Measurements from ENCODE around the gene NGLY1. TPM values are rescaled to one million over a fixed set of nuclear protein-coding genes. Genes with fewer than 3 reads are reported as not detected.

NGLY1 gene
- total and polyA plus RNA-seq, 2 of the 4 experiments (the other 2 are of a cell fraction), result 10.0 to 14.9 TPM

- H4K20me1 ChIP-seq (ENCODE audit: insufficient read depth, low read length), result no peaks in the 10 kb centered on the region
- no peaks in the 10 kb centered on the region for H3K4me1 ChIP-seq (ENCODE audit: control insufficient read depth, insufficient read depth, low read length)
- CTCF ChIA-PET, result no interaction called here
- in situ Hi-C loops (cut with MboI; ENCODE audit: low sequenced_read_pairs), result no loop called here
- H4K91ac ChIP-seq (ENCODE audit: insufficient read depth, low read depth, low read length), result no peak overlapping the region
- WGBS, 2 experiments (ENCODE audit: extremely low coverage in 2 of 2, insufficient read length in 1 of 2), result no CpG with 5 or more reads among the region's 8 CpGs
- H2AK9ac ChIP-seq (replicated peaks; ENCODE audit: low read depth, low read length, poor library complexity), result no peak overlapping the region
- H4K8ac ChIP-seq (ENCODE audit: low read depth in 2 of 2, low read length in 2 of 2), result no peak overlapping the region
- no TSS peak for BruUV-seq (replicated peaks)
- DNase-seq, result no peak
- no peak overlapping the region for H3K56ac ChIP-seq (ENCODE audit: extremely low read depth, insufficient read depth, low read length)
- H2BK120ac ChIP-seq (ENCODE audit: low read depth, low read length), result no peak overlapping the region
- no peak overlapping the region for H3K23ac ChIP-seq (ENCODE audit: low read depth, low read length)
- TF ChIP-seq RAD21 (IDR thresholded peaks at IDR 0.05; ENCODE audit: low read length) (no peak), USF2 (IDR thresholded peaks at IDR 0.05; ENCODE audit: low read depth, low read length) (no peak), CHD1 (IDR thresholded peaks at IDR 0.05; ENCODE audit: low read depth, low read length) (no peak), ELK1 (IDR thresholded peaks at IDR 0.05; ENCODE audit: borderline replicate concordance, low read depth, low read length) (no peak), RFX5 (IDR thresholded peaks at IDR 0.05; ENCODE audit: low read depth, low read length) (no peak)
- intact Hi-C loops (cut with micrococcal nuclease), result no loop called here
- H3K18ac ChIP-seq (ENCODE audit: low read depth, low read length), result no peak overlapping the region
- H3K36me3 ChIP-seq (ENCODE audit: control insufficient read depth, insufficient read depth, low read length), result no peaks in the 10 kb centered on the region
- no peak overlapping the region for H2AFZ ChIP-seq (replicated peaks; ENCODE audit: low read length, poor library complexity)
- H2BK15ac ChIP-seq (ENCODE audit: low read depth, low read length), result no peak overlapping the region
- peaks cover 2% of the 10 kb centered on the region for H3K27me3 ChIP-seq (ENCODE audit: control insufficient read depth, insufficient read depth, low read length)
- H3K79me1 ChIP-seq (ENCODE audit: low read depth in 1 of 2, low read length in 2 of 2), result no peaks in the 10 kb centered on the region
- H3K9me3 ChIP-seq (ENCODE audit: control insufficient read depth, insufficient read depth, low read length), result no peaks in the 10 kb centered on the region
- dilution Hi-C loops (cut with HindIII; ENCODE audit: low sequenced_read_pairs, unreplicated experiment), result no loop called here
- H3K4me3 ChIP-seq (ENCODE audit: insufficient read depth, low read depth, low read length), result no peak overlapping the region
- POLR2A ChIA-PET (ENCODE audit: unreplicated experiment), result no interaction called here
- H3K4ac ChIP-seq (ENCODE audit: low read depth, low read length), result no peak overlapping the region
- no peak overlapping the region for H3K27ac ChIP-seq (ENCODE audit: insufficient read depth, low read length)
- no peak for ATAC-seq (ENCODE audit: low read depth)
- no peak overlapping the region for H3K9ac ChIP-seq (ENCODE audit: low read depth, low read length)
- no peak overlapping the region for H3K14ac ChIP-seq (replicated peaks; ENCODE audit: low read depth, low read length)
- H3K9me1 ChIP-seq (ENCODE audit: insufficient read depth, low read length), result no peaks in the 10 kb centered on the region
- H2AK5ac ChIP-seq (ENCODE audit: low read depth, low read length), result no peak overlapping the region
- no peak overlapping the region for H2BK5ac ChIP-seq (ENCODE audit: low read depth, low read length, poor library complexity, severe bottlenecking)
- H4K5ac ChIP-seq (ENCODE audit: low read depth, low read length), result no peak overlapping the region
- no peak overlapping the region for H2BK20ac ChIP-seq (ENCODE audit: low read depth, low read length)
- no peak overlapping the region for H3K4me2 ChIP-seq (ENCODE audit: low read depth, low read length)
These were observed 109.4 kb downstream of the NGLY1 start for GRCh38 chr3:25673738-25674298.

Small RNAs within 50 kb of the gene (microRNA-seq; reads per million reads assigned to microRNA genes)
- gene CRIP1P2 (ENCODE audit: insufficient read depth, insufficient read length), result not detected

Small RNAs within 50 kb of the gene (small RNA-seq; reads per million reads assigned to genes)
- gene CRIP1P2, result 0 reads per million in 5 experiments

Other genes with a start within 250 kb of the NGLY1 start
- gene TOP2B, start 118.5 kb downstream of the NGLY1 start, total RNA-seq (2012; rRNA removed), result 53.4 and 115 TPM in 2 replicates
- gene TOP2B, start 118.5 kb downstream of the NGLY1 start, polyA plus RNA-seq (2012; rRNA removed), result 34.4 and 45.5 TPM in 2 replicates
- gene OXSM, start 6.6 kb upstream of the NGLY1 start, total RNA-seq (2012; rRNA removed), result 10.6 and 15.4 TPM in 2 replicates
- gene OXSM, start 6.6 kb upstream of the NGLY1 start, polyA plus RNA-seq (2012; rRNA removed), result 9.9 and 11.4 TPM in 2 replicates